GM19099 (cell line): ENCODE measurements around the gene CD68.

ENCODE experiments used
- POLR2A ChIP-seq: IDR thresholded peaks from 3 replicates; pipeline ENCODE4 v1.6.1; 2011; ENCODE audit warnings: low read depth; ENCODE audit not compliant: insufficient read length; ENCODE audit errors: extremely low read depth

CD68 gene

GRCh38 chr17:7611635-7612293 is 32.3 kb downstream of the CD68 start:
- no peak for TF ChIP-seq POLR2A

- TF ChIP-seq POLR2A = no peak
Measured at GRCh38 chr17:7612294-7612640, 32.8 kb downstream of the CD68 start.

DNA sequence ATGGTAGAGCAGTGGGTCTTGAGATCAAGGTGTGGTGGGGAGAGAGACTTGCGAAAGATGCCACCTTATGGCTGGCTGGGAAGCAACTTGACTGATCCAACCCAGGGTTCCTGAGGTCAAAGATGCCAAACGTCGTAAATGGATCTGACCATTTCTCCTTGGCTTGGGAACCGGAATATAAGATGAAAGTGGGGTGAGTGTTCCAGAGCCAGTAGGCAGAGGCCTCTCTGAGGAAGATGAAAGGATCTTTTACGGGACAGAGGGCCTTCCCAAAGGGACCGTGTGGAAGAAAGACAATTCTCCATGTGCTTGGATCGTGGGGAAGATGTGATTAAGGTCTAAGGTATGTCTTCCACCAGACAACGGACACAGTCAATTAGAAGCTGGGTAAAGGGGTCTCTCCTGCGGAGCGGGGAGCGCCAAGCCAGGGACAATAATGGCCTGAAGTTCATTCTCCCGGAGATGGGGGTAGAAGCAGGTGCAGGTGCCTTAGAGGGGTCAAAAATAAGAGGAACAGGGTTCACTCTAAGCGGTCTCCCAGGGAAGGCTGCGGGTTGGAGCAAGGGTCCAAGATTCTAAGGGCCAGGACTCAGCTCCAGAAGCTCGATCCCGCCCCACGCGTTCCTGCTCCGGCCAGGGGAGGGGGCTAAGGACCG is 34.5 kb downstream of the CD68 start:
- no peak for TF ChIP-seq POLR2A

- TF ChIP-seq POLR2A = peak; percentile 73
Measured at GRCh38 chr17:7614425-7615264, 35.2 kb downstream of the CD68 start, which contains the start of gene FXR2. Gene FXR2, minus strand, starts transcription at chr17:7614897. Its CDS starts 365 bp downstream, at chr17:7614532.

DNA sequence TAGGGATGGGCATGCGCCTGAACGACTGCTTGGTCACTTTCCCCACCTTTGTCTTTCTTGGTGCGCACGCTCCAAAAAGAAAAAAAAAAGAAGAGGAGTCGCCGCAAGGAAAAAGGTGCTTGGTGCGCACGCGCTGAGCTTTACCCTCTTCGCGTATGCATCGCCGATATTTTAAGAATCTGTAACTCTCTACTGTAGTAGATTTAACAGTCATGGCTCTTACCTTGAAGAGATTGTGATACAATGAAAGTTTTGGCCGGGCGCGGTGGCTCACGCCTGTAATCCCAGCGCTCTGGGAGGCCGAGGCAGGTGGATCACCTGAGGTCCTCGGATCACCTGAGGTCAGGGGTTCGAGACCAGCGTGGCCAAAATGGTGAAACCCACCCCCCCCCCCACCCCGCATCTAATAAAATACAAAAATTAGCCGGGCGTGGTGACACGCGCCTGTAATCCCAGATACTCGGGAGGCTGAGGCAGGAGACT is 35.9 kb downstream of the CD68 start:
- TF ChIP-seq POLR2A = peak; percentile 36

- no peak for TF ChIP-seq POLR2A
Measured at GRCh38 chr17:7618608-7619007, 39.2 kb downstream of the CD68 start.

DNA sequence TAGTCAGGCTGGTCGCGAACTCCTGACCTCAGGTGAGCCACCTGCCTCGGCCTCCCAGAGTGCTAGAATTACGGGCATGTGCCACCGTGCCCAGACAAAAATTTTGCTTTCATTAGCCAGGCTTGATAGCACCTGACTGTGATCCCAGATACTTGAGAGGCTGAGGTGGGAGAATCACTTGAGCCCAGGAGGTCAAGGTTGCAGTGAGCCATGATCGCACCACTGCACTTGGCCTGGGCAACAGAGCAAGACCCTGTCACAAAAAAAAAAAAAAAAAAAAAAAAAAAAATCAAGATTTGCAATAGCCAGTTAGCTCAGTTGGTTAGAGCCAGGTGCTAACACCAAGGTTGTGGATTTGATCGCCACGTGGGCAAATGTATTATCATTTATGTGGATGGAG is 41.4 kb downstream of the CD68 start:
- TF ChIP-seq POLR2A = no peak

- TF ChIP-seq POLR2A = no peak
Measured at GRCh38 chr17:7623661-7624060, 44.2 kb downstream of the CD68 start.

DNA sequence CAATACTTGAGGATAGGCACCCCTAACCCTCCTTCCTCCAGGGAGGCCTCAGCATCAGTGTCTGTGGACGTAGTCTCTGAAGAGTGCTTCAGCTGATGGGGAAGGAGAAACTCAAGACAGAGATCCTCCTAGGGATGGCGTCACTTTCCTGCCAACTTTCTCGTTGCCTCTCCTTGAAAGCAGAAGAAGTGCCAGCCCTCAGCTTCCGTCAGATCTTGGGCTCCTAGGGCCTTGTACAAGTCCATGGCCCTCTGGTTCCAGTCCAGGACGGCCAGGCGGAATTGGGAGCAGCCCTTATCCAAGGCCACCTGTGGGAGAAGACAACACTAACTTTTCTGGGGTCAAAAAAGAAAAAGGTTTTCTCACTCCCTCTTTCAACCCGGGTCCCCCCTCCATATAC is 46.9 kb downstream of the CD68 start:
- no peak for TF ChIP-seq POLR2A

- TF ChIP-seq POLR2A = no peak
Measured at GRCh38 chr17:7626956-7627249, 47.5 kb downstream of the CD68 start.

DNA sequence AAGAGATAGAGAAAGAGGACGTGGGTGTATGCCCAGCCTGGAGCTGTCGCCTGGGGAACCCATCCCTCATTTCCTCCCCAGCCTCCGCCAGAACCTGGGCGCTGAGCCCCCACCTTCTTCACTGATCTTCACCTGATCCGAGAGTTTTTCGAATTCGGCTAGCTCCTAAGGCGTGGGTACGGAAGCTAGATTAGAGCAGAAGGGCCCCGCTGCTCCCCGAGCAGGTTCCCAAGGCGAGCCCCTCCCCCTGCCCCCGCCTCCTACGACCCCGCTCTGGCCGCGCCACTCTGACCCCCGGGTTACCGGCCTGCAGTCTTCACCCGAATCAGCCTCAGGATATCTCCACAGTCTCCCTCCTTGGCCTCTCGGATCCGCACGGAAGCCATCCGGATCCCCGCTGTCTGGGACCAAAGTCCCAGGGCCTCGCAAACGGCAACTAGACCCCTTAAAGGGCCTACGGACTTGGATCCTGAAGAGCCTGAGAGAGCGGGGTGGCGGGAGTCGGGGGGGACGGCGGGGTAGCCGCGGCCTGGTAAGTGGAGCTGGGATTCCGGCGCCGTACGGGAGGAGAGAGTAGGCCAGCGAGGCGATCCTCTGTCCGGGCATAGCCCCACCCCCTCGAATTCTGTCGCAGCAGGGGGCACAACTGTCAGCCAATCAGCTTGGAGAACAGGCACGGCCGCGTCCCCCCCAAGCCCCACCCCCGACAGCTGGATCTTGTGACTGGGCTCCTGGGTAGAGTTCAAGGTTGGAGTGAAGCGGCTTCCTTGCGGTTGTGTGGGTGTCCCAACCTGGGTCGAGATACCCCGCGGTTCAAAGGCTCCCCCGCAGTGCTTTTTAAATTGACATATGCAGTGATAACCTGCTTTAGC is 48.0 kb downstream of the CD68 start, which contains the start of gene SAT2:
Gene SAT2, minus strand, starts transcription at position 572 of the 872 bp plus-strand sequence. Its CDS starts 186 bp downstream, at position 386.
- TF ChIP-seq POLR2A = peak; percentile 76

GRCh38 chr17:7629939-7630571 is 50.6 kb downstream of the CD68 start, which contains the start of gene SHBG:
Gene SHBG, plus strand, starts transcription at chr17:7630135. Its CDS starts 38 bp downstream, at chr17:7630173.
- TF ChIP-seq POLR2A = no peak
